ENCODE results near the gene EFL1.

- TF ChIP-seq, protein P1, sequence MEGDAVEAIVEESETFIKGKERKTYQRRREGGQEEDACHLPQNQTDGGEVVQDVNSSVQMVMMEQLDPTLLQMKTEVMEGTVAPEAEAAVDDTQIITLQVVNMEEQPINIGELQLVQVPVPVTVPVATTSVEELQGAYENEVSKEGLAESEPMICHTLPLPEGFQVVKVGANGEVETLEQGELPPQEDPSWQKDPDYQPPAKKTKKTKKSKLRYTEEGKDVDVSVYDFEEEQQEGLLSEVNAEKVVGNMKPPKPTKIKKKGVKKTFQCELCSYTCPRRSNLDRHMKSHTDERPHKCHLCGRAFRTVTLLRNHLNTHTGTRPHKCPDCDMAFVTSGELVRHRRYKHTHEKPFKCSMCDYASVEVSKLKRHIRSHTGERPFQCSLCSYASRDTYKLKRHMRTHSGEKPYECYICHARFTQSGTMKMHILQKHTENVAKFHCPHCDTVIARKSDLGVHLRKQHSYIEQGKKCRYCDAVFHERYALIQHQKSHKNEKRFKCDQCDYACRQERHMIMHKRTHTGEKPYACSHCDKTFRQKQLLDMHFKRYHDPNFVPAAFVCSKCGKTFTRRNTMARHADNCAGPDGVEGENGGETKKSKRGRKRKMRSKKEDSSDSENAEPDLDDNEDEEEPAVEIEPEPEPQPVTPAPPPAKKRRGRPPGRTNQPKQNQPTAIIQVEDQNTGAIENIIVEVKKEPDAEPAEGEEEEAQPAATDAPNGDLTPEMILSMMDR (IDR thresholded peaks at IDR 0.05) = no peak
- TF ChIP-seq POLR2A (IDR thresholded peaks at IDR 0.05) = no peak
Measured at GRCh38 chr15:82126346-82126745, 136.2 kb downstream of the EFL1 start.

Data from body of pancreas (tissue), 4 donors.